Right lobe of liver (tissue), 4 donors: ENCODE data around the gene DOP1A.

Experiments
- CTCF ChIP-seq, 4 donors: fragments of 200-600 bp in 3 of 4; fragments of 450-650 bp in 1 of 4; IDR thresholded peaks; one replicate each; pipeline versions ENCODE4 v1.5.1 to v1.8.0; 2016 to 2022; ENCODE audit warnings: antibody characterized with exemption in 4 of 4, mild to moderate bottlenecking in 2 of 4
- POLR2A ChIP-seq: fragments of 450-650 bp; IDR thresholded peaks from one replicate; pipeline ENCODE4 v1.6.1; 2017; ENCODE audit warnings: antibody characterized with exemption, mild to moderate bottlenecking
- donor health status: DM: no; HTN: no; CAD: no.
- donor health status: DM: no; HTN: no; CAD: no.
- donor health status: DM: no; HTN: yes; CAD: no.

GRCh38 chr6:83167726-83168278 lies 100.3 kb downstream of the DOP1A start:
- TF ChIP-seq CTCF (IDR thresholded peaks at IDR 0.05) (no peak), POLR2A (no peak)
